GM18499 (cell line): ENCODE measurements around the gene NKX6-2.
"Not testable (repeated sequence)": the region's sequence is repeated elsewhere in the genome, so short reads cannot be mapped to it uniquely, and the experiment has no call there.

ENCODE experiments used
- ATAC-seq: cut with Tn5 transposase; IDR thresholded peaks from one replicate; pipeline ENCODE4 v1.9.1; 2021; ENCODE audit warnings: moderate number of reproducible peaks; ENCODE audit not compliant: insufficient read depth, unreplicated experiment

Gene NKX6-2

DNA sequence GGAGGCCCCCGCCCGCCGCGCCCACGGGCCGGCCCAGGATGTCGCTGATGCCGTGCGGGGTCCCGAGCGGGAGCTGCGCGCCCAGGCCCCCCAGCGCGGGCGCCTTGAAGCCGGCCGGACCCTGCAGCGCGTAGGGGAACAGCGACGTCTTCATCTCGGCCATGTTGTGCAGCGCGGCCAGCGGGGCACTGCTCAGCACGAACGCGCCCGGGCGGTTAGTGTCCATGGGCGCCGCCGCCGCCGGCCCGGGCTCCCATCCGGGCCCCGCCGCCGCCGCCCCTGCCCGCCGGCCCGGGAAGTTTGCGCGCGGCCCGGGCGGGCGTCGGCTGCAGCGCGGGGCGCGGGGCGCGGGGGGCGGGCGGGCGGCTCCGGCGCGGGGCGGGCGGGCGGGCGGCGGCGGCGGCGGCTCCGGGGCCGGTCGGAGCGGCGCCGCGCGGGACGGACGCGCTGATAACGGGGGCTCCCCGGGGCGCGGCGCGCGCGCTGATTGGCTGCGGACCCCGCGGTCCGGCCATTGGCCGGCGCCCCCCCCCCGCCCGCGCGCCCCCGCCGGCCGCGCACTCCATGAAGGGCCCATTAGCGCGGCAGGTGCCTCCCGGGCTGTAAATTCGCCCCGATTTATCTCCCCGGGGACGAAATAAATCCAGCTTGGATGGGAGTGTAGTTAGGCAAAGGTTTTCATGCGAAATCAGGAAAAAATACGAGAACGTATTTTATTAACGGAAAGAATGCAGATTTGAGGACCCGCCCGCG, at the start of gene NKX6-2:
Gene NKX6-2 (minus strand): TSS at position 425 of the 753 bp plus-strand sequence. CDS start 199 bp downstream, at position 226.
- ATAC-seq, result no peak

DNA sequence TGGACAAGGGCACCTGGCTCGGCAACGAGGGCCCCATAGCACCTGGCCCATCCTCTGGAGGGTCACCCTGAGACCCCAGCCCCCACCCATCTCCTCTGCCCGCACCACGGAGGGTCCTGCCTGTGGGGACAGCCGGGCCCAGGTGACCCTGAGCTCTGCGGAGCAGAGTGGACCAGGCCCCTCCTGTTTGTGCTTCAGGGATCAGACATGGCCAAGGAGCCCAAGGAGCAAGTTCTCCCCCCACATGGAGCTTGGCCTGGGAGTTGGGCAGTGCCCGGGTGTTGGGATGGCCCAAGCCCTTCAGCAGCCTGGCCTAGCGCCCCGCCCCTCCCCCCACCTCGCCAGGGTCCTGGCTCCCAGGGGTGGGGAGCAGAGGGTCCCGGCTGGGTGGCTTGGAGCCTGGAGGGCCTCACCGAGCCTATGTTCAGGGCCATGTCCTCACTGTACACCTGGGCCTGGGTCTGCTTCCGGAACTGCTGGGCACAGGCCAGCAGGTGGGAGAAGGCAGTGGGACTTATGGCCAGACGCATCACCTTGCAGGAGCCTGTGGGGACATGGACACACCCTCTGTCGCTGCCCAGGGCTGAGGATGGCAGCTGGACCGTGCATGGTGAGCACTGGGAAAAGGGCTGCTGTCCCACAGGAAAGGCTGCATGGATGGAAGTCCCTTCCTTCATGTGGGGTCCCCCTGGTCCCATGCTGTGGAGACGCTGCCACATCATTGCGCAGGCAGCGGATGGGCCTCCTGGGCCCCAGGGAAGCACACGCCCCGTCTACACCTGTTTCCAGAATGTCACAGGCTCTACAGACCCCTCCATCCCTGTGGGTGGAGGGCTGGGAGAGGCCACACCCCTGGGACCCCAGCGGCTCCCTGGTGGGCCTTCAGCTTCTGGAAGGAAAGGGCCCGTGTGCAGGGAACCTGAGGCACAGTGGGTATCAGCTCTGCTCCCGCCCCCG, 49.2 kb upstream of the NKX6-2 start:
- ATAC-seq, result no peak

DNA sequence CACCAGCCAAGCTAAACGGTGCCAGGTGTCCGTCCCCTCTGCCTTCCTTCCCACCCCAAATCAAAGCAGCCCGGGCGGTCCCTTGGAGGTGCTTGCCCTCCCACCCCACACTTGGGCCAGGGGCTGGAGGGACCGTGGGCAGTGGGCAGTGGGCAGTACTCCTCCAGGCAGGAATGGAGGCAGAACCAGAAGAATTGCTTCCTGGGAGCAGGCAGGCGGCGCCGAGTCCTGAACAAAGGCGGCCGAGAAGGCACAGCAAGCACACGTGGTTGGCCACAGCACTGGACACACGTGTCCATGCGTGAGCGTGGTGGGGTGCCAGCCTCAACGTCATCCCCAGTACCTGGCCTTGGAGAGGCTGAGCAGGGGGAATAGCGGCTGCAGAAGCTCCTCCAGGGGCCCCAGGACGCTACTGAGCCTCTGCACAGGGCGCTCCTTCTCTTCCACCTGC, 48.4 kb upstream of the NKX6-2 start:
- ATAC-seq, result no peak

DNA sequence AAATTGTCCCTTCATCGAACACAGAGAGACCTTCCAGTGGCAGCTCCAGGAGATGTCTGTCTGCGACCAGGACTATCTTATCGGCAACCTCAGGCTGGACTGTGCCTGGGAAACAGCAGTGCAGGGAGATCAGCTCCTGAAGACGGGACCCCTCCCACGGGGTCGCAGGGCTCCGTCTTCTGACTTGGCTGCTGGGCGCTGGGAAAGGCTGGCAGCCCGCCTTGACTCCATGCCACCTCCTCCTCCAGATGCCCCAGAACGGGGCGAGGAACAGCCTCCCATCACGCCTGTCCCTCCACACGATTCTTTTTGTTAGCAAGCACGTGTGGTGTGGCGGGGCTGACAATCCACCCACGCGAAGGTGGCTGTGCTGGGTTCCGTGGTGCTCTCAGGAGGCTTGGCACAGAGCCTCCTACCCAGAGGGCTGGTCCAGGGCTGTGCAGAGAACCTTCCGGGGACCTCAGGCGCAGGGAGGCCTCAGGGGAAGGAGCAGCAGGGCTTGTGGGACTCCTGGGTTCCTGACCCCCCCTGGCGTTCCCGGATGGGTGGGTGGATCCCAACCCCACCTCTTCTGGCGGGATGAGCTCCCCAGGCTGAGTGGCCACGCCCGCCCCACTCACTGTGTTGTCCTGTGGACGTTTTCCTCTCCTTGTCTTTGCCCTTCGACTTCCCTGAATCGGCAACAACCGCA, 47.6 kb upstream of the NKX6-2 start:
- no peak for ATAC-seq

DNA sequence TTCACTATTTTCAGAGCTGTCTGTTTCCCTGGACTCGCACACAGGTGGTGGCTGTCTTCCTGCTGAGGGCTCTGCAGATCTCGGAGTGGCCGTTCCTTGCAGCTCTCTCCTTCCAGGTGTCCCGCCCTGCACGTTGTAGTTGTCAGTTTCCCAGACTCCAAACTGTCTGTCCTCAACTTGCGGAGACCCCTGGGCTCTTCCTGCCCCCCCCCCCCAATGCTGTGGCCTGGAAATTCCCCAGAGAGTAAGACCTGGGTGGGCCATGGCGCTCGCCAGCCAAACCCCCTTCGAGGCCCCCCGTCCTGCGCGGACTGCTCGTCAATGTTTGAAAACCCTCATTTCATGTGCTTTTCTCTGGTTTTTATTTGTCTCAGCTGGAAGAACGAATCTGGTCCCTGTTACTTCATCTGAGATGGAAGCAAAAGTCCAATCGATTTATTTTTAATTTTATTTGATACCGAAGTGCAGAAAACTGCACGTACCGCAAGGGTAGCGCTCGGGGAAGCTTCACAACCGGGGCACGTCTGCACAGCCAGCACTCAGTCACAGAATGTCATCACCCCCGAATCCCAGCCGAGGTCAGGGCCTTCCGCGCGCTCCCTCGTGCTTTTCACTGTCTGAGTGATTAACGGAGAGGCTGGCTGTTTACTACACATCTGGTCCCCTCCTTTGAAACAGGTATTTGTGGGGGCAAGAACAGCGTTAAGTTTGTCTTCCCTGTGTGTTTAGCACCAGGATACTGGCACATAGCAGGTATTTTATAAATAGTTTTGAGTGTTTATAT, 46.4 kb upstream of the NKX6-2 start:
- ATAC-seq, result no peak

DNA sequence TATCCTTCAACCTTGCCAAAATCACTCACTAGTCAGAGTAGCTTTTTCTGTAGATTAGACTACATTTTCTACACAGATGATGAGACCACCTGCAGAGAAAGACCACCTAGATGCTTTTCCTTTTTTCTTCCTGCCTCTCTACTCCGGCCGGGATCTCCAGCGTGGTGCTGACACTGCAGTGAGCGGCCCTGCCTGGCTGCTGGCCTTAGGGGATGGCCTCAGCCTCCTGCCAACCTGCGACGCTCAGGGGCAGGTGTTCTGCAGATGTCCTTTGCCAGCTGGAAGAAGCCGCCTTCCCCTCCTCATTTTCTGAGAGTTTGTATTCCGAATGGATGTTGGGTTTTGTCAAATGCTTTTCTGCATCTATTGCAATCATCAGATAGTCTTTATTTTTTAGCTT, 43.5 kb upstream of the NKX6-2 start:
- ATAC-seq, result no peak

DNA sequence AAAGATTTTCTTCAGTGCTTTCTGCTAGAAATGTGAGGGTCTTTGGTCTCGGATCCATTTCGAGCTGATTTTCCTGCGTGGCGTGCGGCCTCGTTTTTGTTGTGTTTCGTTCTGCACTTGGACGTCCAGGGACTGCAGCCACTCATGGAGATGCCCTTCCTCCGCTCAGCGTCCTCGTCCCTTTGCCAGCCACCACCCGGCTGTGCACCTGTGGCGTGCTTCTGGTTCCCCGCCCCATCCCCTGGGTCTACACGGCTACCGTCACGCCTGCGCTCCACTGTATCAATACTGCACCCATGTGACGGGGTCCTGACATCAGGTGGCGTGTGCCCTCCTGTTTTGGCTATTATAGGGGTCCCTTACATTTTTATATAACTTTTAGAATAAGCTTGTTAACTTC, 42.7 kb upstream of the NKX6-2 start:
- ATAC-seq, result no peak

DNA sequence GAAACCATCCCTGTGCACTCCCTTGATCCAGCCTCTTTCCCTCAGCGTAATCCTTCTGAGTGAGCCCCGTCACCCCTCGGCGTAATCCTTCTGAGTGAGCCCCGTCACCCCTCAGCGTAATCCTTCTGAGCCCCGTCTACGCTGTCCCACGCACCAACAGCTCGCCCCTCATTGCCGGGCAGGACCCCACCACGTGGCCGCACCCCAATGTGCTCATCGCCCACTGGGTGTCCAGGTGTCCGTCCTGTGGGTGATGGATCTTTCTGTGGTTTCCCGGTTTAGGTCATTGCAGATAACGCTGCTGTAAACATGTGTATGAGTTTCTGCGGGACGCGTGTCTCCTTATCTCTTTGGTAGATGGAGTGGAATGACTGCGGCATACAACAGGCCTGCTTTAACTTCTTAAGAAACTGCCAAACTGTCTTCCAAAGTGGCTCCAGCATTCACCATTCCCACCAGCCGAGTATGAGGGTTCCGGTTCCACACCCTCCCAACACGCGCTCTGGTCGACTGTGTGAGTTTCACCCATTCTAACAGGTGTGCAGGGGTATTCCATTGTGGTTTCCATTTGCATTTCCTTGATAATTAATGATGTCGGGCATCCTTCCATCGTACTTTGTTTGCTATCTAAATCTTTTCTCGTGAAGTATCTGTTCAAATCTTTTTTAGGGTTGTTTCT, 42.1 kb upstream of the NKX6-2 start:
- ATAC-seq, result no peak

DNA sequence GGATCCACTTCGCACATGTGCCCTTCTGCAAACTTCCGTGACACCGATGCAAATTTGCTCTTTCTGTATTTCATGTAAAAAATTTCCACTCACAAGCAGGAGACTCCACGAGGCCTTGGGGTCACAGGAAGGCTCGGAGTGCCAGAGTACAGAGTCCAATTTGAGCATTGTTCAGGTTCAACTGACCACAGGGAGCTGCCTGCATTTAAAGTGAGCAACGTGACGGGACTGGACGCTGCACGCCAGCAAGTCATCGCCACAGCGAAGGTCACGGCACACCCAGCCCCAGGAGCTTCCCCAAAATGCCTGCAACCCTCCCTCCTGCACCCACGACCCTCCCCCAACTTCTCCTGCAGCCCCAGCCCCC, 41.5 kb upstream of the NKX6-2 start:
- ATAC-seq, result no peak

DNA sequence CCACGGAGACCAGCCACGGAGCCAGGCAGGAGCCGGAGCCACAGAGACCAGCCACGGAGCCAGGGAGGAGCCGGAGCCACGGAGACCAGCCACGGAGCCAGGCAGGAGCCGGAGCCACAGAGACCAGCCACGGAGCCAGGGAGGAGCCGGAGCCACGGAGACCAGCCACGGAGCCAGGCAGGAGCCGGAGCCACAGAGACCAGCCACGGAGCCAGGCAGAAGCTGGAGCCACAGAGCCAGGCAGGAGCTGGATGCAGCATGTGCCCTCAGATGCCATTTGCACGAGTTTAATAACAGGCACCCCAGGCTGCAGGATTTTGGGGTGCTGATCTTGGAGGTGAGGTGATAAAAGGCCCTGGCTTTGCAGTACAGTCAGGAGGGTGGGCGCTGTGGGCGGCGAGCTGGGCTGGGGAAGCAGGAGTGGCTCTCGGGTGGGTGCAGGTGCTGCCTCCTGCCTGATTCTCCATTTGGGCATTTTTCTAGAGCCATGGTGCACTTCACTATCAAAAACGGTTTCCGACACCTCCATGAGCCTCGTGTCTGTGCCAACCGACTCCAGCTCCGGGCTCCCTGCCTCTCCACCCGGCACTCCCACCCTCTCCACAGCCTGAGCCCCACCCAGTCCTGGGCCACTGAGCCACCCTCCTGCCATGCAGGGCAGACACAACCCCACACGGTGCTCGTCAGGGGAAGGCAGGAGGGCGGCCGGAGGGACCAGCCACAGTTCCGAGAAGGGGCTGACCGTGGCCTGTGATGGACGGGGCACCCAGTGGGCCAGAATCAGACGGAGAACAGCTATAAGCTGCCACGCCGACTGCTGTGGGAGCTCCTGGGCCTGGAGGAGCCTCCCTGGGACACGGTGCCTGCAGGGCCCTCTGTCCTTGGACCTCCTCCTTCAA, 40.8 kb upstream of the NKX6-2 start:
- no peak for ATAC-seq

DNA sequence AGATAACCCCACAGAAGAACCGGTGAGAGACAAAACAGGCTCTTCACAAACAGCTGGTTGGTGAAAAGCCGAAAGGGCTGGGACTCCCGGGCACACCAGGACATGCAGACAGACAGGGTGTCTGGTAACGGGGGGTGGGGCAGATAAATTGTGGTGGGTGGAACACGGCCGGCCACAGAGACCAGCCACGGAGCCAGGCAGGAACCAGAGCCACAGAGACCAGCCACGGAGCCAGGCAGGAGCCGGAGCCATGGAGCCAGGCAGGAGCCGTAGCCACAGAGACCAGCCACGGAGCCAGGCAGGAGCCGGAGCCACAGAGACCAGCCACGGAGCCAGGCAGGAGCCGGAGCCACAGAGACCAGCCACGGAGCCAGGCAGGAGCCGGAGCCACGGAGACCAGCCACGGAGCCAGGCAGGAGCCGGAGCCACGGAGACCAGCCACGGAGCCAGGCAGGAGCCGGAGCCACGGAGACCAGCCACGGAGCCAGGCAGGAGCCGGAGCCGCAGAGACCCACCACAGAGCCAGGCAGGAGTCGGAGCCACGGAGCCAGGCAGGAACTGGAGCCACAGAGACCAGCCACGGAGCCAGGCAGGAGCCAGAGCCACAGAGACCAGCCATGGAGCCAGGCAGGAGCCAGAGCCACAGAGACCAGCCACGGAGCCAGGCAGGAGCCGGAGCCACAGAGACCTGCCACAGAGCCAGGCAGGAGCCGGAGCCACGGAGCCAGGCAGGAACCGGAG, 40.0 kb upstream of the NKX6-2 start:
- not testable (repeated sequence) for ATAC-seq

DNA sequence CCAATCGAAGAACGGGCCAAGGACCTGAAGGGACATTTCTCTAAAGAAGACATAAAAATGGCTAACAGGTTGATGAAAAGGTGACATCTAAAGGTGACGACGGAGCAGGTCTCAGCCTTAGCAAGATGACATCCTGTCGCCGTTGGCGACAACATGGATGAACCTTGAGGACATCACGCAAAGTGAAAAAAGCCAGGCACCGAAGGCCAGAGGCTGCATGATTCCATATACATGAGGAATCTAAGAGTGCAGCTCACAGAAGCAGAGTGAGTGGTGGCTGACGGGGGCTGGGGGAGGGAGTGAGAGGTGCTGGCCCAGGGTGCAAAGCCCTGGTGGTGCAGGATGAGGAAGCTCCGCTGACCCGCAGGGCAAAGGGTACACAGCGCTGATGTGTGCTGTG, 34.1 kb upstream of the NKX6-2 start:
- no peak for ATAC-seq

DNA sequence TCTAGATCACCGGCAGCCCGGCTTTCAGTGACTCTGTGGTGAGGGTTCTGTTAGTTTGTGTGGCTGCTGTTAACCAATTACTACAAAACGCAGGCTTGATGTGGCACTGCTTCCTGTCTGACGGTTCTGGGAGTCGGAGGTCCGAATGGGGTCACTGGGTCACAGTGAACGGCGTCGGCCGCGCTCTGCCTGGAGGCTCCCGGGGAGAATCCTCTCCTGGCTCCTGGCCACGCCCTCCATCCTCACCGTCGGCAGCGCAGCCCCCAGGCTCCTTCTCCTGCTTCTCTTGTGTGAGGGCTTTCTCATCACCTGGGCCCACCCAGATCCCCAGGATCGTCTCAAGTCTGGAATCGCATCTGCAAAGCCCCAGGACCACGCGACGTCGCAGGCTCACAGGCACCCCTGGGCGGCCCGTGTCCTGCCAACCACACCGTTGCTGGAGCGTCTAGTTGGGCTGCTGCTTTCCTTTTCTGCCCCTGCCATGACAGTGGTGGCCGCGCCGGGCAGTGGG, 31.8 kb upstream of the NKX6-2 start:
- ATAC-seq, result no peak

DNA sequence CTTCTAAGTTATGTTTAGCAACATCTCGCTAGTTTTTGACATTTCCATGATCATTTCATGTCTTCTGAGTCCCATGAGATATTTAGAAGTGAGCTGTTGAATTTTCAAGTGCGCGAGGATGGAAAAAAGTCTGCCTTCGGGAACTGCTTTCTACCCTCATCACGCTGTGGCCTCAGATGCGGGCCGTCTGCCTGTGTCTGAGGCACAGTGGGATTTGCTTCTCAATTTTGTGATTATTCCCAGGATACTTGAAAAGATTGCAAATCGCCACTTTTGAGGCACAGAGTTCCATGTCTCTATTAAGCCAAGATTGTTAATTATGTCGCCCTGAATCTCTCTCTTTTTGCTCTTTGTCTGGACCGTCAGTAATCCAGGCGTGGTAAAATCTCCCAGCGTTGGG, 30.8 kb upstream of the NKX6-2 start:
- ATAC-seq, result no peak

DNA sequence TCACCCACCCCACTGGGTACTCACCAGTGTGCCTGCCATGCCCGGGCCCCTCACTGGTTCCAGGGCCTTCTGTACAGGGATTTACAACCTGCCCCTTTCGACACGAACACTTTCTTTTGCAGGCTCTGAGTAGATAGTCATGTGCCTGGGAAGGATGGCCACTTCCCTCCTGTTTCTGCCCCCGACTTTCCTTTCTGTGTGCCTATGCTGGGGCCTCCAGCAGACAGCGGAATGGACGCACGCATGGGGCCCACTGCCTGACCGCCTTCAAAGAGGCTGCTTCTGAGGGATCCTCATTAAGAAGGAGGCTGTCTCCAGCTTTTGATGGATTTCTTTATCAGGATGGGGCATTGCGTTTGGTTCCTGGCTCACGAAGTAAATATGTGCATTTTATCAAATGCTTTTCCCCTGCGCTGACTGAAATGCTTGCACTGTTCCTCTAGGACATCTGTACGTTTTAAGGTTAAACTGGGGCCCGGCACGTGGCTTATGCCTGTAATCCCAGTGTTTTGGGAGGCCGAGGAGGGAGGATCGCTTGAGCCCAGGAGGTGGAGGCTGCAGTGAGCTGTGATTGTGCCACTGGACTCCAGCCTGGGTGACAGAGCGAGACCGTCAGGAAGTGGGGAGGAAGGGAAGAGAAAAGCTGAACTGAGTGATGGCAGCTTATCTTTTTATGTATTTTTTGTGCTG, 29.4 kb upstream of the NKX6-2 start:
- no peak for ATAC-seq

DNA sequence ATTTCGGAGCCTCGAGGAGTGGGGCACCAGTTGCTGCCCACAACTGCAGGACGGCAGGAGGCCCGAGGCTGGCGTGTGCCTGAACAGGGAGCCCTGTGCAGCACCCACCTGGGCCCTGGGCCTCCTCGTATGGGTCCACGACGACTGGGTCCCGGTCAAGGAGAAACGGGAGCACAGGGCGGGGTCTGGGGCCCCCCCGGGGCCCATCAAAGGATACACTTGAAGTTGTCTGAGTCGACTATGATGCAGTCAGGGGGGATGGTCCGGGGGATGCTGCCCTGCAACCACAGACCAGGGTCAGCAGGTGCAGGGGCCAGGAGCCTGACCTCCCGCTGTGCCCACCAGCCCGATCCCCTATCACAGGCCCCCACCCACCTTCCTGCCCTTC, 28.5 kb upstream of the NKX6-2 start:
- ATAC-seq, result no peak
